Measurements from ENCODE around the gene FAM53B.

DNA sequence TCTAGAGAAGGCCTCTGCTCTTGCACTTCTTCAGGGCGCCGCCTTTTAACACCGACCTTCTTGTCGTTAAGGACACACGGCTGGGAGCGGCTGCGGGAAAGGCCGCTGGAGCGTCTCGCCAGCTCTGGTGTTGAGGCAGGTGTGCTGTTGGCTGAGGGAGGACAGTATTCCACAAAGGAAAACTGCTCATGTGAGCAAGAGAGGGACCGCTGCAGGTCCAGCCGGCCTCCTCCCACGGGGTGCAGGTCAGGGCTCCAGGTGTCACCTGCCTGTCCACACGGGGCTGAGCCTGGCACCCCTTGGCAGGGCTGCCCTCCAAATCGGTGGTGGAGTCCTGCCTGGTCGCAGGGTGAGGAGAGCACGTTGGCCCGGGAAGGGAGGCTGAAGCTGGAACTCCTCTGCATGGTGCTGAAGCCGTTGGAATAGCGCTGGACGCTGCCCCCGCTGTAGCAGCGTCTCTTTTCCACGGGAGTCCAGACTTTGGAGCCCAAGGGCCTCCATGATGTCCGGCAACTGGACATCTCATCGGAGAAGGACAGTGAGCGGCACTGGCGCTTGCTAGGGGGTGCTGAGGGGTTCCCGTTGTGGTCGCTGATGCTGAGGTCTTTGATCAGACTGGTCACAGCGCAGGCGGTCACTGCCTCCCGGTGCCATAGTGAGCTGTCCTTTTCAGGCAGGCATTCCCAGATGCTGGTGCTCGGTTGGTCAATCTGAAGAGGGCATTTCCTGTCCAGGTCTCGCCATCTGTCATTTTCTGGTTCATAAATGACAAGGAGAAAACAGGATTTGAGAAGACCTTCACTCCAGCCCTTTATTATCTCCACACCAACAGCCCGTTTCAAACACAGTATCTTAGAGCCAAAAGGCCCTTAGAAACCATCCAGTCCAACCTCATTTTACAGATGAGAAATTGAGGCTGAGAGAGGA lies 62.3 kb downstream of the FAM53B start:
- TF ChIP-seq GATA2 (IDR thresholded peaks at IDR 0.05; ENCODE audit: low read depth, low read length) (no peak), GATA3 (IDR thresholded peaks at IDR 0.05; ENCODE audit: low read depth, low read length) (no peak)

Measured in SH-SY5Y (cell line).